Skeletal muscle cell (primary cell): Measurements from ENCODE around the gene BDH1.
A peak's percentile ranks its signal among the peaks of the same experiment; 100 is the strongest.

Experiments
- DNase-seq: peaks from one replicate; pipeline ENCODE4 v3.0.0-alpha.2; 2010; ENCODE audit warnings: low read depth
- H3K4me3 ChIP-seq: 2 replicates; pipeline ENCODE4 v1.5.1; 2011; ENCODE audit warnings: low read depth, mild to moderate bottlenecking, control low read depth, low read length, moderate library complexity

The BDH1 gene

DNA sequence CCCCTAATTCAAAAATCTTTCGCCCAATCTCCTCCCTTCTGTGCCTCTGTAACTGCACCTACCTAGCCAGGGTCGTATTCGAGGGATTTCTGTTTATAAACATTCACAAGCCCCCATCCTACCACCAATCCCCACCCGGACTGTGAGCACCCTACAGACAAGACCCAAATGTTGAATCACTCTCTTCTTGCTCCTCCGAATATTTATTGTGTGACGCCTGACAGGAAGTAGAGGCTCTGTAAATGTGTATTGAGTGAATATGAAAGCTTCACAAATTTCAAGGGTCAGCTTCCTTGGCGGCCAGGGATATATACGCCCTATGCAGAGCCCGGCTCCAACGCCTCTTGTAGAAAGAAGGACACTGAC is 1.6 kb downstream of the BDH1 start:
- H3K4me3 ChIP-seq, result peak overlapping the region; percentile 60
- DNase-seq, result no peak

- no peak for DNase-seq
- no peak overlapping the region for H3K4me3 ChIP-seq
Measured at GRCh38 chr3:197552198-197552597, 3.6 kb downstream of the BDH1 start.

DNA sequence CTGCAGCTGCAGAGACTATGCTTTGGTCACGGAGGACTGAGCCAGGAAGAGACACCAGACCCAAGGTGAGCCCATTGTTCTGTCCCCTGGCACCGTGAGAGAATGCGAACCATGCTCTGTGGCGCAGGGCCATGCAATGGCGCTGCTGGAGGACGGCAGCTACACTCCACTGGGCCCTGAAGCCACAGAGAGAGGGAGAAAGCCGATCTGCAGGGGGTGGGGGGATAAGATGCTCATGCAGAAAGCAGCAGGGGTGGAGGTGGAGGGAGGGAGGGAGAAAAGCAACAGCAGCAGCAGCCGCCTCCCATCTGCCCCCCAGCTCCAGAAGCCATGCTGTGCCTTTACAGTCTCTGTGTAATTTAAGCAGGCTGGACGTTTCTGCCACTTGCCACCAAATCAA is 5.3 kb downstream of the BDH1 start:
- H3K4me3 ChIP-seq, result no peak overlapping the region
- no peak for DNase-seq

DNA sequence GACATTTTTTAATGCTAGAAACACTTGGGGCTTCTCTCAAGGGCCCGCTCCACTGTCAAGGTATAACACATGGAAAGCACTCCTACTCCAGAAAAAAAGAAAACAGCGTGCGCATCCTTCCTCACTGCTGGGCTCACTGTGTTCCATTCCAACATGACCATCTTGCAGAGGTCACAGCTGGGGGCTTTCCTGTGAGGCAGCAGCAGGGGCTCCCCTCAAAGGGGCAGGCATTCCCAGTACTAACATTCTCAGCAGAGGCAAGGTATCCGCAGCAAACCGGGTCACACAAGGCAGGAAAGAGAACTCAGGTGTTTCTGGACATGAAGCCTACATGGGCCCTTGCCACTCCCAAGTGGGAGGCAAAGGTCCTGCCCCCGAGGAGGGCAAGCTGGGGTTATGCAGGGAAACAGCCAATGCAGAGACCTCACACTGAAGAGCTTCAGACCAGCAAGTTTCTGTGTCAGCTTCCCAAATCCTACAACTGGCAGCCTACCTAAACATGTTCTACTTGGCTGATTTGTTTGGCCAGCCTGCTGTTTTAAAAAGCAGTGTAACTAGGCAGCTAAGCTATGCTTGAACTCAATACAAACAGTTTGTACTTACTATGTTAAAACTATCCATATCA is 6.4 kb downstream of the BDH1 start:
- H3K4me3 ChIP-seq, result no peak overlapping the region
- DNase-seq, result no peak

DNA sequence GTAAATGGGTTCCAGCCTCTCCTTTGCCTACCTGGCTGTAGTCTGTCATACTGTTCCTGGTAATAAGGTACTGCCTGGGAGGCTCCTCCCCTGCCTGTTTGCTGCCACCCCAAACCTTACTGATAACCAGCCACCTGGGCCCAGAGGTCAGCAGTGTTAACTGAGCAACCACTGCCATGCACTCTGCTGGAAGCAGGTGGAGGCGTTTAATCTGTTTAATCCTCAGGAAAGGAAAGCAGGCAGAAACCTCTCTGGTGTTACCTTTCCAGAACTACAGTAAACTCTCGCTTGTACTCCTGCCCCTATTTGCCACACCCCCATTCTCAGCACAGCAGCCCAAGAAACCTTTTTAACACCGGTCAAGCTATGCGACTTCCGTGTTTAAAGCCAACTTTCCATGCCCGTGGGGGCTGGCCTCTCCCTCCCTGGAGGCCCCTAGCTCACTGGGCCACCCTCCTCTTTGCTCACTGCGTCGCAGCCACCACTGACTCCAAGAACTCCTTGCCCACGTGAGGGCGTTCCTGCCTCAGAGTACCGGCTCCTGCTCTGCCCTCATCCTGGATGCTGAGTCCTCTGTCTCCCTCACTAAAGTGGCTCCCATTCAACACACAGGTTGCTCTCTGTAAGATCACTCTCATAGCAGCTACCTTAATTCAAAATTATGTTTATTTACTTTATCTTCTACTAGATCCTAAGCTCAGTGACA is 8.3 kb downstream of the BDH1 start:
- H3K4me3 ChIP-seq, result no peak overlapping the region
- no peak for DNase-seq

GRCh38 chr3:197546307-197547085 is 9.3 kb downstream of the BDH1 start:
- no peak overlapping the region for H3K4me3 ChIP-seq
- DNase-seq, result no peak

- DNase-seq, result no peak
- no peak overlapping the region for H3K4me3 ChIP-seq
Measured at GRCh38 chr3:197545571-197545970, 10.2 kb downstream of the BDH1 start.

GRCh38 chr3:197545101-197545500 is 10.7 kb downstream of the BDH1 start:
- H3K4me3 ChIP-seq, result no peak overlapping the region
- no peak for DNase-seq

GRCh38 chr3:197542741-197543454 is 12.9 kb downstream of the BDH1 start:
- no peak for DNase-seq
- H3K4me3 ChIP-seq, result no peak overlapping the region

- H3K4me3 ChIP-seq, result no peak overlapping the region
- DNase-seq, result peak; percentile 50
Measured at GRCh38 chr3:197541756-197542539, 13.8 kb downstream of the BDH1 start.

- H3K4me3 ChIP-seq, result no peak overlapping the region
- no peak for DNase-seq
Measured at GRCh38 chr3:197540961-197541377, 14.8 kb downstream of the BDH1 start.

GRCh38 chr3:197539651-197540051 is 16.1 kb downstream of the BDH1 start:
- no peak for DNase-seq
- H3K4me3 ChIP-seq, result no peak overlapping the region

GRCh38 chr3:197533927-197534725 is 21.6 kb downstream of the BDH1 start:
- no peak overlapping the region for H3K4me3 ChIP-seq
- no peak for DNase-seq

GRCh38 chr3:197533396-197533795 is 22.4 kb downstream of the BDH1 start:
- no peak overlapping the region for H3K4me3 ChIP-seq
- DNase-seq, result no peak

GRCh38 chr3:197532388-197532787 is 23.4 kb downstream of the BDH1 start:
- no peak overlapping the region for H3K4me3 ChIP-seq
- DNase-seq, result no peak

GRCh38 chr3:197528190-197528589 is 27.6 kb downstream of the BDH1 start:
- H3K4me3 ChIP-seq, result no peak overlapping the region
- DNase-seq, result no peak

DNA sequence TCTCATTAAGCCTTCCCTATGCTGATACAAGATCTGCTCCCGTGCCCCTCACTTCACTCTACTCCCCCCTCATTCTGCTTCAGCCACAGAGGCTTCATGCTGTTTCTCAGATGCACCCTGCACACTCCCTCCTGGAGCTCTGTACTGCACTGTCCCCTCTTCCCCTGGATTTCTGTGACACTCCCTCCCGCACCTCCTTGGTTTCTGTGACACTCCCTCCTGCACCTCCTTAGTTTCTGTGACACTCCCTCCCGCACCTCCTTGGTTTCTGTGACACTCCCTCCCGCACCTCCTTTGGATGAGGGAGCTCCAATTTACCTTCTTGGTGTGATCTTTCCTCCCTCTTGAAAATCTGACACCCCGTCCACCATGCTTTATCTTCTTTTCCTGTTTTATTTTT is 28.2 kb downstream of the BDH1 start:
- no peak overlapping the region for H3K4me3 ChIP-seq
- no peak for DNase-seq

DNA sequence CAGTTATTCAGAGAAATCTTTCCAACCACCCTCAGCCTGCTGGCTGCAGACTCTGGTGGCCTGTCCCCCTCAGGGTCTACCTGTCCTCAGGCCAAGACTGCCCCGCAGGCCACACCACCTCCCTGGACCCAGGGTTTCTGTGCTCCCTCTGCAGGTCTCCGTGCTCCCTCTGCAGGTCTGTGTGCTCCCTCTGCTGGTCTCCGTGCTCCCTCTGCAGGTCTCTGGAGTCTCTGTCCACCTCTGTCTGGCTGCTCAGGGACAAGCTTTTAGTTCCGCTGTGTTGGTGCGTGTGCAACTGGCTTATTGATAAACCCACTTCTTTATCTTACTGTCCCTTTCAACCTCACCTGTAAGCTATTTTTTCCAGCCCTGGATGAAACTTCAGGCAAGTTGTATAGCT is 30.1 kb downstream of the BDH1 start:
- DNase-seq, result no peak
- H3K4me3 ChIP-seq, result no peak overlapping the region

DNA sequence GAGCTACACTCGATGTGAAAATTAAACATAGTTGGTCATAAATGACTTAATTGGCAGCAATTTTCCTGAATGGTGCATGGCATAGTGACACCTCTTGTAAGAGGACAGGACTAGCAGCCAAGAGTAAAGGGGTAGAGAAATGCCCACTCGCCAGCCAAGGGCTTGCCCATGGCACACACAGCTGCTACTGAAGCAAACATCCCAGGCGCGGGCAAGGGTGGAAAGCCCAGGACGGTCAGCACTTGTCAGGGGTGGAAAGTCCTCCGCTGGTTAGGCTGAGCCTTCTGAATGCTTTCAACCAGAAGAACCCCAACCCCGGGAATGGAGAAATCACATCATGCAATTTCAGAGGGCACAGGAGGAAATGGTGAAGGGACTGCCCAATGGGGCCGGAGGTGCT is 31.6 kb downstream of the BDH1 start:
- H3K4me3 ChIP-seq, result no peak overlapping the region

More for the DNA sequence above, 31.6 kb downstream of the BDH1 start:
- no peak for DNase-seq
